Duodenal mucosa (tissue), 2 donors: ENCODE measurements around the gene KLF6.
A peak's percentile ranks its signal among the peaks of the same experiment; 100 is the strongest.

Source experiments
- H3K27ac ChIP-seq: one replicate; pipeline ENCODE4 v1.7.0; 2013; ENCODE audit warnings: low read depth, low read length
- H3K27me3 ChIP-seq, 2 donors: one replicate each; pipeline ENCODE4 v1.7.0; 2013; ENCODE audit warnings: low read length in 2 of 2, control low read depth in 1 of 2; ENCODE audit not compliant: insufficient read depth in 2 of 2, control insufficient read depth in 1 of 2
- H3K36me3 ChIP-seq, 2 donors: one replicate each; pipeline ENCODE4 v1.7.0; 2013; ENCODE audit warnings: low read length in 2 of 2, control low read depth in 1 of 2; ENCODE audit not compliant: insufficient read depth in 2 of 2, control insufficient read depth in 1 of 2
- H3K4me1 ChIP-seq, 2 donors: one replicate each; pipeline ENCODE4 v1.7.0; 2013; ENCODE audit warnings: low read length in 2 of 2, control low read depth in 1 of 2; ENCODE audit not compliant: insufficient read depth in 2 of 2, control insufficient read depth in 1 of 2
- H3K4me3 ChIP-seq, 2 donors: one replicate each; pipeline ENCODE4 v1.7.0; 2013; ENCODE audit warnings: low read length in 2 of 2, low read depth in 1 of 2
- H3K9ac ChIP-seq, 2 donors: one replicate each; pipeline ENCODE4 v1.7.0; 2013; ENCODE audit warnings: low read length in 2 of 2, low read depth in 1 of 2
- H3K9me3 ChIP-seq, 2 donors: one replicate each; pipeline ENCODE4 v1.7.0; 2013; ENCODE audit warnings: low read length in 2 of 2, control low read depth in 1 of 2; ENCODE audit not compliant: control insufficient read depth in 1 of 2

KLF6 gene

GRCh38 chr10:3763852-3764625 is 21.0 kb downstream of the KLF6 start:
- peaks cover 26 to 27% of the 10 kb centered on the region in 2 donors for H3K4me1 ChIP-seq
- no peaks in the 10 kb centered on the region for H3K27me3 ChIP-seq
- H3K36me3 ChIP-seq = no peaks in the 10 kb centered on the region
- H3K27ac ChIP-seq = no peak overlapping the region
- H3K4me3 ChIP-seq = peak overlapping the region in 1 of 2 donors; percentile 19
- no peaks in the 10 kb centered on the region for H3K9me3 ChIP-seq
- no peak overlapping the region for H3K9ac ChIP-seq

GRCh38 chr10:3763035-3763456 is 22.0 kb downstream of the KLF6 start:
- H3K4me3 ChIP-seq = peak overlapping the region; percentile 55 to 61

GRCh38 chr10:3762309-3762708 is 22.7 kb downstream of the KLF6 start:
- H3K4me1 ChIP-seq = peaks cover 29 to 31% of the 10 kb centered on the region in 2 donors
- H3K27ac ChIP-seq = no peak overlapping the region
- H3K36me3 ChIP-seq = no peaks in the 10 kb centered on the region
- no peaks in the 10 kb centered on the region for H3K27me3 ChIP-seq
- no peak overlapping the region for H3K9ac ChIP-seq
- H3K4me3 ChIP-seq = peak overlapping the region in 1 of 2 donors; percentile 55
- H3K9me3 ChIP-seq = no peaks in the 10 kb centered on the region

More at GRCh38 chr10:3763035-3763456, 22.0 kb downstream of the KLF6 start:
- no peak overlapping the region for H3K27ac ChIP-seq
- H3K4me1 ChIP-seq = peaks cover 27 to 31% of the 10 kb centered on the region in 2 donors
- H3K36me3 ChIP-seq = no peaks in the 10 kb centered on the region
- no peaks in the 10 kb centered on the region for H3K27me3 ChIP-seq
- H3K9ac ChIP-seq = peak overlapping the region in 1 of 2 donors; percentile 33
- no peaks in the 10 kb centered on the region for H3K9me3 ChIP-seq

- Histone ChIP-seq H3K4me3 (no peak overlapping the region), H3K27ac (no peak overlapping the region), H3K9ac (no peak overlapping the region), H3K36me3 (no peaks in the 10 kb centered on the region), H3K27me3 (no peaks in the 10 kb centered on the region), H3K4me1 (peaks cover 31 to 32% of the 10 kb centered on the region in 2 donors), H3K9me3 (no peaks in the 10 kb centered on the region)
These were observed 23.1 kb downstream of the KLF6 start for GRCh38 chr10:3761904-3762303.

- Histone ChIP-seq H3K9me3 (no peaks in the 10 kb centered on the region), H3K27ac (no peak overlapping the region), H3K9ac (no peak overlapping the region), H3K4me1 (peaks cover 29 to 32% of the 10 kb centered on the region in 2 donors), H3K27me3 (no peaks in the 10 kb centered on the region), H3K4me3 (no peak overlapping the region), H3K36me3 (no peaks in the 10 kb centered on the region)
These were observed 23.9 kb downstream of the KLF6 start for GRCh38 chr10:3761021-3761686.

GRCh38 chr10:3760083-3760482 is 24.9 kb downstream of the KLF6 start:
- Histone ChIP-seq H3K36me3 (no peaks in the 10 kb centered on the region), H3K4me3 (no peak overlapping the region), H3K9me3 (no peaks in the 10 kb centered on the region), H3K9ac (no peak overlapping the region), H3K27ac (no peak overlapping the region), H3K4me1 (peaks cover 28 to 39% of the 10 kb centered on the region in 2 donors), H3K27me3 (no peaks in the 10 kb centered on the region)

- Histone ChIP-seq H3K9ac (no peak overlapping the region), H3K4me3 (no peak overlapping the region), H3K36me3 (no peaks in the 10 kb centered on the region), H3K4me1 (peaks cover 28 to 38% of the 10 kb centered on the region in 2 donors), H3K27me3 (no peaks in the 10 kb centered on the region), H3K9me3 (no peaks in the 10 kb centered on the region), H3K27ac (no peak overlapping the region)
These were observed 25.6 kb downstream of the KLF6 start for GRCh38 chr10:3759397-3759796.

- H3K36me3 ChIP-seq = no peaks in the 10 kb centered on the region
- H3K9ac ChIP-seq = no peak overlapping the region
- no peaks in the 10 kb centered on the region for H3K27me3 ChIP-seq
- no peak overlapping the region for H3K4me3 ChIP-seq
- peaks cover 23 to 29% of the 10 kb centered on the region in 2 donors for H3K4me1 ChIP-seq
- no peaks in the 10 kb centered on the region for H3K9me3 ChIP-seq
- H3K27ac ChIP-seq = no peak overlapping the region
These were observed 26.5 kb downstream of the KLF6 start for GRCh38 chr10:3758491-3758970.

GRCh38 chr10:3757638-3758490 is 27.1 kb downstream of the KLF6 start:
- Histone ChIP-seq H3K27me3 (no peaks in the 10 kb centered on the region), H3K36me3 (no peaks in the 10 kb centered on the region), H3K4me3 (no peak overlapping the region), H3K9ac (no peak overlapping the region), H3K4me1 (peaks cover 19 to 26% of the 10 kb centered on the region in 2 donors), H3K27ac (no peak overlapping the region), H3K9me3 (no peaks in the 10 kb centered on the region)
